ENCODE data around the gene SIGLEC7.

The SIGLEC7 gene

DNA sequence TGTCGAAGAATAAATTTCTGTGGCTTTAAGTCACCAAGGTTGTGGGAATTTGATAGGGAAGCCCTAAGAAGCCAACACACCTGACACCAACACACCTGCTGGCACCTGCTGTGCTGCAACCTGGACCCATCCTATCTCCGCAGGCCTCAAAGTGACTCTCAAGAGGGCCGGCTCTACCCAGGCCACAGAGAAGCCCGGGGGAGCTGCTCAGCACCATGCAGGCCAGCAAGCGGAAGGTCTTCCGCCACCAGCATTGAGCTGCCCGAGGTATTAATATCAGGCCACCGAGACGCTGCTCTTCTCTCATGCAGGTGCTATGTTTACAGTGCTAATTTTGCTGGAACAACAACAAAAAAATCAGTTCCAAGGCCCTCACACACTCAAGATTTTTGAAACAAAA, 50.6 kb downstream of the SIGLEC7 start:
- H3K9ac ChIP-seq (ENCODE audit: low read depth, low read length) = no peak overlapping the region
- H3K27me3 ChIP-seq (ENCODE audit: control insufficient read depth, insufficient read depth, low read length) = no peaks in the 10 kb centered on the region
- H3K27ac ChIP-seq (ENCODE audit: low read depth, low read length) = no peak overlapping the region
- no peaks in the 10 kb centered on the region for H3K4me1 ChIP-seq (ENCODE audit: control insufficient read depth, insufficient read depth, low read length)
- no peaks in the 10 kb centered on the region for H3K36me3 ChIP-seq (ENCODE audit: control insufficient read depth, insufficient read depth, low read length)
- H3K4me3 ChIP-seq (ENCODE audit: low read depth, low read length) = no peak overlapping the region
- no peaks in the 10 kb centered on the region for H3K9me3 ChIP-seq (ENCODE audit: control insufficient read depth, insufficient read depth, low read length)

DNA sequence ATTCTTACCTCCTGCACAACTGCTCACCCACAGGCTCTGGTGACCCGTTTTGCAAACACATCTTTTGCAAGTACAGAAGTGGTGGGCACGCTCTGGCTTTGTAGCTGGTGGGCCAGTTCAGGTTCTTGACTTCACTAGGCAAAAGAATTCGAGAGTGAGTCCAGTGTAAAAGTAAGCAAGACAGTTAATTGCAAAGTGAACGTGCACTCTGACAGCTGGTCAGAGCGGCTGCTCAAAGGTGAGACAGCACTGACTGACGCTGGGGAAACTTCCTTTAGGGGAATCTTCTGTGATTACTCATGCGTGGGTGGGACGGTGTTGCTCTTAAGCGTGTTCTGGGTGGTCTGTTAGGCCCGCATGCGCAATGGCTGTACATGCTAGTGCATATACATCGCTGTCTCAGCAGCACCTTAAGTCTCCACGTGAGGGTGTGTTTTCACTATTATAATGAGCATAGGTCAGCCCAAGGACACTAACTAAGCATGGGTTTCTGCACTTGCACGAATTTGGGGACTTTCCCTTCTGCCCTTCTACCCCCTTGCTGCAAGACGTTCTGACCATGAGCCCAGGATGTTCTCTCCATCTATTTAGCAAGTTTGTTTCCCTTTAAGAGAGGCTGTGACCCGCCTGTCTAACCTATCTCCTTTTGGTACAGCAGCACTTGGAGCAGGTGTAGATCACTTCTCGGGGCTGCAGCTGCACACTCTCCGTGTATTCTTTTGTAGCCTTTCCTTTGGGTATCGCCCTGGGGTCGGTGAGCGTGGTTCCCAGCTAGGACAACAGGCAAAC, 52.6 kb downstream of the SIGLEC7 start:
- no peak overlapping the region for H3K4me3 ChIP-seq (ENCODE audit: low read depth, low read length)
- H3K27me3 ChIP-seq (ENCODE audit: control insufficient read depth, insufficient read depth, low read length) = no peaks in the 10 kb centered on the region
- no peaks in the 10 kb centered on the region for H3K36me3 ChIP-seq (ENCODE audit: control insufficient read depth, insufficient read depth, low read length)
- H3K9me3 ChIP-seq (ENCODE audit: control insufficient read depth, insufficient read depth, low read length) = no peaks in the 10 kb centered on the region
- H3K9ac ChIP-seq (ENCODE audit: low read depth, low read length) = no peak overlapping the region
- H3K4me1 ChIP-seq (ENCODE audit: control insufficient read depth, insufficient read depth, low read length) = no peaks in the 10 kb centered on the region
- H3K27ac ChIP-seq (ENCODE audit: low read depth, low read length) = no peak overlapping the region

DNA sequence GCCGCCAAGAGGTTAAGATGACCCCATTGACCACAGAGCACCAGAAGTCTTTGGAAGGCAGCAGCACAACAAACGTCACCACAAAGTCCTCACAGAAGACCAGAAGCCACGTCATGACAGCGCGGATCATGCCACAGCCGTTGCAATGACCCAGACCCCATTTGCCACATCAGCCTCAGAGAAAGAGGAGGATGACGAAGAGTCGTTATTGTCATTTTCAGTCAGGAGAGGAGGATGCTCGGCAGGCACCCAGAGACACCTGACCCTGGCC, 53.1 kb downstream of the SIGLEC7 start:
- Histone ChIP-seq H3K9me3 (ENCODE audit: control insufficient read depth, insufficient read depth, low read length) (no peaks in the 10 kb centered on the region), H3K27me3 (ENCODE audit: control insufficient read depth, insufficient read depth, low read length) (no peaks in the 10 kb centered on the region), H3K36me3 (ENCODE audit: control insufficient read depth, insufficient read depth, low read length) (no peaks in the 10 kb centered on the region), H3K4me3 (ENCODE audit: low read depth, low read length) (no peak overlapping the region), H3K27ac (ENCODE audit: low read depth, low read length) (no peak overlapping the region), H3K4me1 (ENCODE audit: control insufficient read depth, insufficient read depth, low read length) (no peaks in the 10 kb centered on the region), H3K9ac (ENCODE audit: low read depth, low read length) (no peak overlapping the region)

DNA sequence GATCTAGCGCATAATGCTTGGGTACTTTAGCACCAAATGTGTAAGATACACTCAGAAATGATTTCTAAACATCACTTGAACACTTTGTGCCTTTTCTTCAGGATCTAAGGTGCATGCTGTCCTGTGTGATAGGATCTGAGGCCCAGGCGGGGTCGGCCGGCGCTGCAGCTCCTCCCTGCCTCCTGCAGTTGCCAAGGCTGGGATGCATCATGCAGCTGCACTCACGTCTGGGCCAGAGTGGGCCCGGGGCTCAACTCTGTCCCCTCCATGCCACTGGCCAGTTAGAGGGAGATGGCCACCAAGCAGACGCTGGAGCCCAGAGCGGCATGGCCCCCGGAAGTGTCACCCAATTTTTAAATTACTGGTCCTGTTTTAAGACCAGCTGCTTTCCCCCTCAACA, 53.5 kb downstream of the SIGLEC7 start:
- Histone ChIP-seq H3K36me3 (ENCODE audit: control insufficient read depth, insufficient read depth, low read length) (no peaks in the 10 kb centered on the region), H3K4me1 (ENCODE audit: control insufficient read depth, insufficient read depth, low read length) (no peaks in the 10 kb centered on the region), H3K9ac (ENCODE audit: low read depth, low read length) (no peak overlapping the region), H3K27ac (ENCODE audit: low read depth, low read length) (no peak overlapping the region), H3K27me3 (ENCODE audit: control insufficient read depth, insufficient read depth, low read length) (no peaks in the 10 kb centered on the region), H3K4me3 (ENCODE audit: low read depth, low read length) (no peak overlapping the region), H3K9me3 (ENCODE audit: control insufficient read depth, insufficient read depth, low read length) (no peaks in the 10 kb centered on the region)

DNA sequence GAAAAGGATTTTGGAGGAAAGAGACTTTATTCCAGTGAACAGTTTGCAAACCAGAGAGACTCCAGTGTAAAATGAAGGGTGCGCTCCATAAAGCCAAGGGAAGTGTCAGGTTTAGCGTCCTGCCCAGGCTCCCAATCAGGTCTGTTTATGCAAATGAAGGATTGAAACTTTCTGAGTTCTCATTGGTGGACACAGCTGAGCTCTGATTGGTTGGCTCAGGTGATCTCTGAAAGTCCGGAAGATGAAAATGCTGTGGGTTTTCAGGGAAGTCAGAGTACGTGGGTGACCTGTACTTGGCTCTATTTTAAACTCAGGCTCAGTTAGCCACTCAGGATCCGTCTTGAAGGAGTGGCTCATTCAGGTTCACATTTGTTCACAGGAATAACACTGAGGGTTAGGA, 54.1 kb downstream of the SIGLEC7 start:
- H3K9ac ChIP-seq (ENCODE audit: low read depth, low read length) = no peak overlapping the region
- no peaks in the 10 kb centered on the region for H3K36me3 ChIP-seq (ENCODE audit: control insufficient read depth, insufficient read depth, low read length)
- H3K27ac ChIP-seq (ENCODE audit: low read depth, low read length) = no peak overlapping the region
- H3K4me1 ChIP-seq (ENCODE audit: control insufficient read depth, insufficient read depth, low read length) = no peaks in the 10 kb centered on the region
- H3K27me3 ChIP-seq (ENCODE audit: control insufficient read depth, insufficient read depth, low read length) = no peaks in the 10 kb centered on the region
- no peak overlapping the region for H3K4me3 ChIP-seq (ENCODE audit: low read depth, low read length)
- H3K9me3 ChIP-seq (ENCODE audit: control insufficient read depth, insufficient read depth, low read length) = no peaks in the 10 kb centered on the region

DNA sequence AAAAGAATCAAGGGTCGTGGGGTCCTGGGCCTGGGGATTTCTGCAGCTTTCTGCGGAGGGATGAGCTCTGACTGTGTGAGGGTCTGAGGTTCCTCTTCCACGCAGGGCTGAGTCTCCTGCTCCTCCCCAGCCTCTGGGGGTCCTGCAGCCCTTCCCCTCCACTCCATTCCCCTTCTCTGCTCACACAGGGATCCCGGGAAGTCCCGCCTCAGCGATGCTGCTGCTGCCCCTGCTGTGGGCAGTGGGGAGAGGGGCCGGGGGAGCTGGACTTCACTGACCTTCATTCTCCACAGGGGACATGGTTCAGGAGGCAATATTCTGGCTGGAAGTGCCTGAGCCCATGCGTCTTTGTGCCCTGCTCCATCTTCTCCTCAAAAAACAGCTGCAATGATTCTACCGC, 56.5 kb downstream of the SIGLEC7 start:
- no peak overlapping the region for H3K4me3 ChIP-seq (ENCODE audit: low read depth, low read length)
- no peaks in the 10 kb centered on the region for H3K9me3 ChIP-seq (ENCODE audit: control insufficient read depth, insufficient read depth, low read length)
- H3K27ac ChIP-seq (ENCODE audit: low read depth, low read length) = no peak overlapping the region
- no peaks in the 10 kb centered on the region for H3K27me3 ChIP-seq (ENCODE audit: control insufficient read depth, insufficient read depth, low read length)
- H3K9ac ChIP-seq (ENCODE audit: low read depth, low read length) = no peak overlapping the region
- no peaks in the 10 kb centered on the region for H3K4me1 ChIP-seq (ENCODE audit: control insufficient read depth, insufficient read depth, low read length)
- H3K36me3 ChIP-seq (ENCODE audit: control insufficient read depth, insufficient read depth, low read length) = no peaks in the 10 kb centered on the region

DNA sequence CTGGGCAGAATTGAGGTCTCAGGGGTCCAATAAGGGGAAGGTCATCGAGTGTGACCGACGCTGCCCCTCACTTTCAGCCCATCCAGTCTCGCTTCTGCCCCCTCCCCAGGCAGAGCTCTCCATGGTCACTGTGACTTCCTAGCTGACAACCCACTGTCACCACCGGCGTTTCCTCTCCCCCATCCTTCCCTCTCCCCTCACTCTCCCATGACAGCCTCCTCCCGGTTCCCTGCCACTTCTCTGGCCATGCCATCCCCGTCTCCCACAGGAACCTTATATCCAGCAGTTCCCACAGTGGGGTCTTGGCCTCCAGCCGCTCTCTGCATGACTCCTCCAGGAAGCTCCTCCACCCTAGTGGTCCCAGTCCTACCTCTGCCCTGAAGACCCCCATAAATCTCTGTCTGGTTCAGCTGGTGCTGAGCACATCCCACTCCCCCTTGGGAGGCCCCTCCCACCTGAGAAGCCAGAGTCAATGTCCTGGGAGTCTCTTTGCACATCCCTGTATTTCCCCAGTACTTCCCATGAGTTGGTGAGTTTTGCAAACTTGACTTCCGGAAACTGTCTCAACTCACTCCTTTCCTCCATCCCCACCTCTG, 58.1 kb downstream of the SIGLEC7 start:
- no peak overlapping the region for H3K4me3 ChIP-seq (ENCODE audit: low read depth, low read length)
- no peak overlapping the region for H3K9ac ChIP-seq (ENCODE audit: low read depth, low read length)

DNA sequence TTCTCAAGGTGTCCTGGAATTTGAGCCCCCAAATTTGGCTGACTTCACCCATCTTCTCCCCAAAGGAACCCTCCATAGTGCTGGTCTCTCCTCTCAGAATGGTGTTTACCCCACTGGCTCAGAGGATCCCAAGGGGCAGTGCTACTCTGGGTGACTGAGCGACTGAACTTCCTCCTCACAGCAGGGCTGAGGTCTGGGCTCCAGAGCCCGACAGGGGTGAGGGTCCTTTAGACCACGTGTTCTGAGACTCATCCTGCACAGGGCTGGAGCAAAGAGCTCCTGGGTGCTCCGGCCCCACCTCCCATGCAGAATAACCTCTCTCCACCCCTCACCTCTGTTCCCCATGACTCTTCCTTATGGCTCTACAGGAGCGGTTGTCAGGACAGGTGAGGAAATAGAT, 59.6 kb downstream of the SIGLEC7 start:
- no peak overlapping the region for H3K4me3 ChIP-seq (ENCODE audit: low read depth, low read length)
- H3K9me3 ChIP-seq (ENCODE audit: control insufficient read depth, insufficient read depth, low read length) = no peaks in the 10 kb centered on the region
- H3K27me3 ChIP-seq (ENCODE audit: control insufficient read depth, insufficient read depth, low read length) = no peaks in the 10 kb centered on the region
- H3K36me3 ChIP-seq (ENCODE audit: control insufficient read depth, insufficient read depth, low read length) = no peaks in the 10 kb centered on the region
- H3K27ac ChIP-seq (ENCODE audit: low read depth, low read length) = no peak overlapping the region
- no peaks in the 10 kb centered on the region for H3K4me1 ChIP-seq (ENCODE audit: control insufficient read depth, insufficient read depth, low read length)
- H3K9ac ChIP-seq (ENCODE audit: low read depth, low read length) = no peak overlapping the region

More for the DNA sequence above, 58.1 kb downstream of the SIGLEC7 start:
- Histone ChIP-seq H3K27ac (ENCODE audit: low read depth, low read length) (no peak overlapping the region), H3K36me3 (ENCODE audit: control insufficient read depth, insufficient read depth, low read length) (no peaks in the 10 kb centered on the region), H3K9me3 (ENCODE audit: control insufficient read depth, insufficient read depth, low read length) (no peaks in the 10 kb centered on the region), H3K27me3 (ENCODE audit: control insufficient read depth, insufficient read depth, low read length) (no peaks in the 10 kb centered on the region), H3K4me1 (ENCODE audit: control insufficient read depth, insufficient read depth, low read length) (no peaks in the 10 kb centered on the region)

Measured in HUES48 (cell line).